GM19438 (cell line): ENCODE data around the gene PAQR6.

ENCODE experiments used
- ATAC-seq: cut with Tn5 transposase; IDR thresholded peaks from one replicate; pipeline ENCODE4 v1.9.1; 2021; ENCODE audit warnings: low read depth; ENCODE audit not compliant: unreplicated experiment

PAQR6 gene

GRCh38 chr1:156247460-156248322, at the start of gene PAQR6:
TSS of gene PAQR6 (minus strand) at chr1:156248056. CDS start at chr1:156246731, 1,325 bp downstream.
- ATAC-seq, result no peak

GRCh38 chr1:156295391-156295947, 47.6 kb upstream of the PAQR6 start, which contains the start of gene GLMP:
TSS of gene GLMP (minus strand) at chr1:156295679. CDS start at chr1:156295645, 34 bp downstream.
- ATAC-seq, result no peak

- no peak for ATAC-seq
Observed at GRCh38 chr1:156293895-156294294, 46.0 kb upstream of the PAQR6 start.

- no peak for ATAC-seq
Observed at GRCh38 chr1:156293098-156293434, 45.2 kb upstream of the PAQR6 start.

DNA sequence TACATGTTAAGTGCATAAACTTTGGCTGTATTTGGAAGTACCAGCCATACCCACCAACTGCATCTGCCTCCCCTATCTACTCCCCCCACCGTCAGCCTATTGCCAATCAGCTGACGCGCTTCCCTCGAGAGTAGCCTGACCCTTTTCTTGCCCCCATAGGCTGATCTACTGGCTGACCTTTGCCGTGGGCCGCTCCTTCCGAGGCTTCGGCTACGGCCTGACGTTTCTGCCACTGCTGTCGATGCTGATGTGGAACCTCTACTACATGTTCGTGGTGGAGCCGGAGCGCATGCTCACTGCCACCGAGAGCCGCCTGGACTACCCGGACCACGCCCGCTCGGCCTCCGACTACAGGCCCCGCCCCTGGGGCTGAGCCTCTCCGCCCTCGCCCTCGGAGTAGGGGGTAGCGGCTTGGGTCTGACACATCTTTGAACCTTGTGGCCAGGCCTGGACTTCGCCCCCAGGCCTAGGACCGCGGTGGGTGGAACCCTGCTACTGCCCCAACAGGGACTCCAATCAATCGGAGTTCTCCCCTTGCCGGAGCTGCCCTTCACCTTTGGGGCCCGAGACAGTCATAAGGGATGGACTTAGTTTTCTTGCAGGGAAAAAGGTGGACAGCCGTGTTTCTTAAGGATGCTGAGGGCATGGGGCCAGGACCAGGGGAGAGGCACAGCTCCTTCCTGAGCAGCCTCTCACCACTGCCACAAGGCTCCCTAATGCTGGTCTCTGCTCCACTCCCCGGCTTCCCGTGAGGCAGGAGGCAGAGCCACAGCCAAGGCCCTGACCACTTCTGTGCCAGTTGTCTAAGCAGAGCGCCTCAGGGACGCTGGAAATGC, 43.6 kb upstream of the PAQR6 start:
- ATAC-seq, result no peak

DNA sequence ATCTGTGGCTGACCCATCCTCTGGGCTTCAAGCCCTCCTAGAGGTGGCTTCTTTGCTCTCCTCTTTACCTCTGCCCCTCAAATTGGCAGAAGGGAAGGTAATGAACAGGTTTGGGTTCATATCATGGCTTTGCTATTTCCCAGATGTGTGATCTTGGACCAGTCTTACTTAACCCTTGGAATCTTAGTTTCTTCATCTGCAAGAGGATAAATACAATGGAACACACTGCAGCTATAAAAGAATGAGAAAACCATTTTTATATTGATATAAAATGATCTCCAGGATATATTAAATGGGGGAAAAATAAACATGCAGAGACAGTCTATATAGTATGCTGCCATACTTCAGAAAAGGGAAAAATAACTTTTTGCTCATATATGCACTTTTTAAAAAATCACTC, 42.0 kb upstream of the PAQR6 start:
- no peak for ATAC-seq

GRCh38 chr1:156286061-156286460, 38.2 kb upstream of the PAQR6 start:
- no peak for ATAC-seq

DNA sequence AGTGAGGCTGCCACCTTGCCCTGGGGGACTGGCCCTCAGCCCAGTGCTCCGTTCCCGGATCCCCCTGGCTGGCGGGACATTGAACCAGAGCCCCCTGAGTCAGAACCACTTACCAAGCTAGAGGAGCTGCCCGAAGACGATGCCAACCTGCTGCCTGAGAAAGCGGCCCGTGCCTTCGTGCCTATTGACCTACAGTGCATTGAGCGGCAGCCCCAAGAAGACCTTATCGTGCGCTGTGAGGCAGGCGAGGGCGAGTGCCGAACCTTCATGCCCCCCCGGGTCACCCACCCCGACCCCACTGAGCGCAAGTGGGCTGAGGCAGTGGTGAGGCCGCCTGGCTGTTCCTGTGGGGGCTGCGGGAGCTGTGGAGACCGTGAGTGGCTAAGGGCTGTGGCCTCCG, 37.6 kb upstream of the PAQR6 start:
- no peak for ATAC-seq

DNA sequence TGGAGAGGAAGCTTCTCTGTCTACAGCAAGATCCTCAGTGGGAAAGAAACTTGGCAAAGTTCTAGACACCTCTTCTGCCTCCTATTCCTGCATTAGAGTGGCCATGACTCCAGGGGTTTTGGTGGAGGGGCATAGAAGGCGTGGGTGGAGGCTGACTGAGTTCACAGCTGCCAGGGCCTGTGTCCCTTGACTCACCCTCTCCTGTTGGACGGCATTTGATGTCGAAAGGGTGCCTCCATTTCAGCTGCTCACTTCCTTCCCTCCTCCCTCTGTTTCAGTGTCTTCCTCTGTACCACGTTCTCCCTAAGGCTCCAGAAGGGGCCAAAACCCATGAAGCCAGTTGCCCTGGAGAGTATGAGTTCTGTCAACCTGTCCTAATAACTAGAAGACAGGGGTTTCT, 36.9 kb upstream of the PAQR6 start:
- ATAC-seq, result no peak

GRCh38 chr1:156284112-156284511, 36.3 kb upstream of the PAQR6 start, which contains the start of gene TMEM79:
TSS of gene TMEM79 (plus strand) at chr1:156284325. CDS start at chr1:156285227, 902 bp downstream.
- ATAC-seq, result no peak

- no peak for ATAC-seq
Observed at GRCh38 chr1:156283521-156283920, 35.7 kb upstream of the PAQR6 start.

- peak; percentile 75 for ATAC-seq
Observed at GRCh38 chr1:156282479-156283222, 34.8 kb upstream of the PAQR6 start, which contains the start of gene SMG5. TSS of gene SMG5 (minus strand) at chr1:156282825. CDS start at chr1:156282680, 145 bp downstream.

- ATAC-seq, result no peak
Observed at GRCh38 chr1:156281693-156282478, 34.0 kb upstream of the PAQR6 start.

DNA sequence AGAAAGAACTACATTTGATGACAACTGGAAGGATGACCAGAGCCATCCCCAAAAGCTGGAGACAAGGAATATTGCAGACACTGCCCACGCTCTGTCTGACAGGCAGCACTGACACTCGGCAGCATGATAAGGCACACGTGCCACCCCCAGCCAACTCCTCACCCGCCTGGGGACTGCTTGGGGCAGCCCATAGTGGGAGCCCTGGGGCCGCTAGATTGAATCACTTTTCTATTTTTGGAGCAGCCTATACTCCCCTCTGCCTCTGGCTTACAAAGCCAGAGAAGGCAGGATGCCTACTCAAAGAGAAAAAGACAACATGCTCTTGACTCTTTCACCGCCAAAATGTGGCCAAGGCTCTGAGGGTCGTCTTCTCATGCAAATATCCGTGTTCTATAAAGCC, 33.4 kb upstream of the PAQR6 start:
- no peak for ATAC-seq

GRCh38 chr1:156279837-156280236, 32.0 kb upstream of the PAQR6 start:
- ATAC-seq, result no peak

DNA sequence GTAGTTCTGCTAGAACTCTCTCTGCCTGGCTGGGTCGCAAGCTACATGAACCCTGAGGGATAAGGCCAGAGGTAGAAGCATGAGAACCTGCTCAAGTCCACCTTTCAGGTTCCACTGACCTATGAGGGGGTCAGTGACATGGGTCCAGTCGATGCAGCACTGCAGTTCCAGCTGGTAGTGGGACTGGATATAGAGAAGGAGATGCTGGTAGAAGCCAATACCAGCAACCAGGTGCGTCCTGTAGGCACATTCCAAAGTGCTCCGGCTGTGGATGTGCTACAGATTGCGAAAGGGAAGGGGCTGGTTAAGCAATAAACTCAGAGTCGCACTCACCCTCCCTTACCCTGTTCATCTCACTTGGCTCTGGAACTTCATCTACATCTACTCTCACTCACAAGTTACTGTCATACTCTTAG, 29.1 kb upstream of the PAQR6 start:
- ATAC-seq, result no peak

DNA sequence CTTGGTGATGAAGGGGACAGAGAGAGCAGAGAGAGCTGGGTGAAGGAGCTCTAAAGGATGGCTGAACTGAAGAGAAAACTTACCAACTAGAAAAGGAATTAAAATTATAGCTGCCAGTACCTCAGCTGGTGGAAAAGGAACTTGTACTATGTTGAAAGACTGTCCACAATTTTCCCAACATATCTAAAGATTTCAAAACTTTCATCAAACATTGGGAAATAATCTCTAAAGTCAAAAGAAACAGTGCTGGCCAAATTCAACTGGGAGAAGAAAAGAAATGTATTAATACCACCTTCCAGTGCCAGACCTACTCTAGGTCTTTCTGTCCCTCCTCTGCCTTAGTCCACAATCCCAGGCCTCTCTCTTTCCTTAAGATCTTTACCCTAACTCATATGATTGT, 28.7 kb upstream of the PAQR6 start:
- no peak for ATAC-seq

- no peak for ATAC-seq
Observed at GRCh38 chr1:156270314-156270713, 22.5 kb upstream of the PAQR6 start.

DNA sequence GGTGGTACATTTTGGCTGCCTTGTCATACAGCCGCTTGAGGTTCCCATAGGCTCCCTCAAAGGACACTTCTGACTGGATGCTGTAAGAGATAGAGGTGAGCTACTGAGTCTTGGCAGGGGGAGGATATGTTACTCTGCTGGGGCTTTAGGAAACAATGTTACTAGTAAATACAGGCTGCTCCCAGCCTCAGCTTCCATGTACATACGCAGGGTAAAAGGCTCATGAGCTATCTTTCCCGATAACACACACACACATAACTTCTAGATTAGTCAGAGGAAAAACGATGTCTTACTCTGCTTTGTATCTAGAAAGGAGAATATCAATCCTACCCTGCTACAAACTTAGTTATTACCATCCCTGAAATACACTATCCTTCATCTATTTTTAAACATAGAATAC, 20.5 kb upstream of the PAQR6 start:
- no peak for ATAC-seq

DNA sequence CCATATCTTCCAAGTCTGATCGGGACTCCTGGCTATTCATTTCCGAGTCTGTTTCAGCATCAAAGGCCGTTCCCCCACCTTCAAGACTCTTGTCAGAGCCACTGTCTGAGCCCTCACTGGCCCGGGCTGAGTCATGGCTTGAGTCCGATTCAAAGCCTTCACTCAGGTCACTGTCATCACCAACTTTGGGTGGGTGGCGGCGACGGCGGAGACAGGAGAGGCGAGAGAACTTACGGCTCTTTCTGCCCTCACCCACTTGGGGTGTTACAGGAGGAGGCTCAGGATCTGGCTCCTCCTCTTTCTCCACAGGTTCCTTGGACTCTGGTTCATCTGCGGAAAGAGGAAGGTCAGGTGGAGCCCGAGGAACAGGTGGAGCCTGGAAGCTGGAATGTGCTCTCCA, 18.2 kb upstream of the PAQR6 start:
- ATAC-seq, result no peak
